ENCODE data around the gene DBN1. TPM values are rescaled to one million over a fixed set of nuclear protein-coding genes. Genes with fewer than 3 reads are reported as not detected.

Gene DBN1
- total and polyA plus RNA-seq, 10 donors = 6.8 to 26.5 (median 17.0) TPM

GRCh38 chr5:177459819-177460628 lies 13.4 kb downstream of the DBN1 start:
- no peaks in the 10 kb centered on the region for H3K27me3 ChIP-seq (replicated peaks in 1 of 7)
- no peak overlapping the region for H3K4me3 ChIP-seq
- no peak overlapping the region for H3K27ac ChIP-seq
- H3K9me3 ChIP-seq = peaks cover 0 to 3% (median 0%) of the 10 kb centered on the region in 8 donors
- intact Hi-C loops (cut with DNase I; ENCODE audit: low total_unique reads) = loop anchor here (10.0 kb wide), 1 partner anchor 145 kb away; the partner anchor contains the start of gene MXD3
- WGBS, 5 donors = 89 to 98% (median 96%) methylated on average over 19 to 28 of the region's 28 CpGs
- H3K36me3 ChIP-seq = peaks cover 0 to 22% (median 2%) of the 10 kb centered on the region in 6 donors
- peaks cover 10 to 49% (median 40%) of the 10 kb centered on the region in 6 donors for H3K4me1 ChIP-seq
- no peak for DNase-seq
- TF ChIP-seq POLR2AphosphoS5 (IDR thresholded peaks at IDR 0.05) (no peak), POLR2A (IDR thresholded peaks at IDR 0.05) (no peak)
- TF ChIP-seq, protein P1, sequence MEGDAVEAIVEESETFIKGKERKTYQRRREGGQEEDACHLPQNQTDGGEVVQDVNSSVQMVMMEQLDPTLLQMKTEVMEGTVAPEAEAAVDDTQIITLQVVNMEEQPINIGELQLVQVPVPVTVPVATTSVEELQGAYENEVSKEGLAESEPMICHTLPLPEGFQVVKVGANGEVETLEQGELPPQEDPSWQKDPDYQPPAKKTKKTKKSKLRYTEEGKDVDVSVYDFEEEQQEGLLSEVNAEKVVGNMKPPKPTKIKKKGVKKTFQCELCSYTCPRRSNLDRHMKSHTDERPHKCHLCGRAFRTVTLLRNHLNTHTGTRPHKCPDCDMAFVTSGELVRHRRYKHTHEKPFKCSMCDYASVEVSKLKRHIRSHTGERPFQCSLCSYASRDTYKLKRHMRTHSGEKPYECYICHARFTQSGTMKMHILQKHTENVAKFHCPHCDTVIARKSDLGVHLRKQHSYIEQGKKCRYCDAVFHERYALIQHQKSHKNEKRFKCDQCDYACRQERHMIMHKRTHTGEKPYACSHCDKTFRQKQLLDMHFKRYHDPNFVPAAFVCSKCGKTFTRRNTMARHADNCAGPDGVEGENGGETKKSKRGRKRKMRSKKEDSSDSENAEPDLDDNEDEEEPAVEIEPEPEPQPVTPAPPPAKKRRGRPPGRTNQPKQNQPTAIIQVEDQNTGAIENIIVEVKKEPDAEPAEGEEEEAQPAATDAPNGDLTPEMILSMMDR (IDR thresholded peaks at IDR 0.05 in 8 of 11, conservative IDR thresholded peaks at IDR 0.05 in 3 of 11) = no peak

DNA sequence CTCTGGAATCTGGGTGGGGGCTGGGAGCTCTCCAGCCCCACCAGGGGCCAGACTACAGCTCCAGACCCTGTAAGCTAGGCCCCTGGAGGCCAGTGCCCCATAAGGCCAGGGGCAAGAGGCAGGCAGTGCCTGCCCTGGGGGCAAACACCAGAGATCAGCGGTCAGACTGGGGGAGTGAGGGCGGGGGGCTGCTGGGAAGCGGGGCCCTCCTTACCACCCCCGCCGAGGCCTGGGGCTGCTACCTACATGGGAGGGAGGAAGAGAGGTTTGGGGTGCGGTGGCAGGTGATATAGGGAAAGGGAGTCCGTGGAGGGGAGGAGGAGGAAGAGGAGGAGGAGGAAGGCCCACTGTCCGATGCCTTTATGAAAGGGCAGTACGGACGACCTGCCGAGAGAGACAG lies 14.1 kb downstream of the DBN1 start:
- Histone ChIP-seq H3K4me1 (peaks cover 10 to 55% (median 43%) of the 10 kb centered on the region in 6 donors), H3K9me3 (no peaks in the 10 kb centered on the region), H3K4me3 (no peak overlapping the region), H3K27ac (no peak overlapping the region), H3K27me3 (replicated peaks in 1 of 7) (no peaks in the 10 kb centered on the region), H3K36me3 (peaks cover 0 to 18% (median 2%) of the 10 kb centered on the region in 6 donors)
- intact Hi-C loops (cut with DNase I; ENCODE audit: low total_unique reads) = loop anchor here (10.0 kb wide), 1 partner anchor 145 kb away; the partner anchor contains the start of gene MXD3
- no peak for DNase-seq
- WGBS, 5 donors = 89 to 93% (median 90%) methylated on average over 7 to 11 of the region's 11 CpGs
- TF ChIP-seq POLR2A (IDR thresholded peaks at IDR 0.05) (no peak), POLR2AphosphoS5 (IDR thresholded peaks at IDR 0.05) (no peak)
- TF ChIP-seq, protein P1 (IDR thresholded peaks at IDR 0.05 in 8 of 11, conservative IDR thresholded peaks at IDR 0.05 in 3 of 11) = no peak

DNA sequence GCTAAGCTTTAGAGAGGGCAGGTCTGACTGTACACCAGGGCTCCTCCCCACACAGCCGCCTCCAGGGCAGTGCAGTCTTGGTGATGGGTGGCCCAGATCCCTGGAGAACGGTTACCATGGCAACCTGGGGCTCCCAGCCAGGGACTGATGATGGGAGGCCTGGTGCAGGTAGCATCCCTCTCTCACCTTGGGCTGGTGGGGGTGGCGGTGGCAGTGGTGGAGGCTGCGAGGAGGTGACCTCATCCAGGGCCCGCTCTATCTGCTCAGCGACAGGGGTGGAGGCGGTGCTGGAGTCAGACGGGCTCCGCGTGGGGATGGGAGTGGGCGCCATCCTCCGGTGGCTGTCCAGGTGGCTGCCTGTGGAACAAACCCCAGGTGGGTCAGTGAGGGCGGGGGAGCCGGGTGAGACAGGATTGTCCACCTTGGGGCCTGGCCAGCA lies 14.5 kb downstream of the DBN1 start:
- intact Hi-C loops (cut with DNase I; ENCODE audit: low total_unique reads) = loop anchor here (10.0 kb wide), 1 partner anchor 144 kb away; the partner anchor contains the start of gene MXD3
- peaks cover 15 to 59% (median 47%) of the 10 kb centered on the region in 6 donors for H3K4me1 ChIP-seq
- H3K9me3 ChIP-seq = no peaks in the 10 kb centered on the region
- 88 to 97% (median 93%) methylated on average over 12 to 14 of the region's 14 CpGs for WGBS, 5 donors
- no peak overlapping the region for H3K4me3 ChIP-seq
- no peak for DNase-seq
- no peak overlapping the region for H3K27ac ChIP-seq
- H3K27me3 ChIP-seq (replicated peaks in 1 of 7) = no peaks in the 10 kb centered on the region
- H3K36me3 ChIP-seq = peaks cover 0 to 18% (median 2%) of the 10 kb centered on the region in 6 donors
- TF ChIP-seq POLR2AphosphoS5 (IDR thresholded peaks at IDR 0.05) (no peak), POLR2A (IDR thresholded peaks at IDR 0.05) (no peak)
- TF ChIP-seq, protein P1 (IDR thresholded peaks at IDR 0.05 in 8 of 11, conservative IDR thresholded peaks at IDR 0.05 in 3 of 11) = no peak
